GM18517 (cell line): ENCODE data around the gene TNP2.

Source experiments
- ATAC-seq: cut with Tn5 transposase; IDR thresholded peaks from one replicate; pipeline ENCODE4 v1.9.1; 2021; ENCODE audit warnings: mild to moderate bottlenecking, moderate library complexity; ENCODE audit not compliant: unreplicated experiment

The TNP2 gene

GRCh38 chr16:11245222-11245737, 23.8 kb downstream of the TNP2 start:
- ATAC-seq: no peak

GRCh38 chr16:11242658-11243057, 26.5 kb downstream of the TNP2 start:
- ATAC-seq: no peak

- ATAC-seq: no peak
Measured at GRCh38 chr16:11241480-11242204, 27.5 kb downstream of the TNP2 start.

- ATAC-seq: no peak
Measured at GRCh38 chr16:11240636-11241473, 28.3 kb downstream of the TNP2 start.

- ATAC-seq: no peak
Measured at GRCh38 chr16:11239644-11240632, 29.2 kb downstream of the TNP2 start.

- no peak for ATAC-seq
Measured at GRCh38 chr16:11238272-11239202, 30.6 kb downstream of the TNP2 start.

GRCh38 chr16:11236461-11237254, 32.5 kb downstream of the TNP2 start:
- ATAC-seq: no peak

- ATAC-seq: no peak
Measured at GRCh38 chr16:11235703-11235991, 33.5 kb downstream of the TNP2 start.

GRCh38 chr16:11234884-11235702, 34.0 kb downstream of the TNP2 start:
- ATAC-seq: no peak

- no peak for ATAC-seq
Measured at GRCh38 chr16:11233727-11234376, 35.3 kb downstream of the TNP2 start.

GRCh38 chr16:11232852-11233726, 36.0 kb downstream of the TNP2 start:
- peak; percentile 59 for ATAC-seq

- ATAC-seq: no peak
Measured at GRCh38 chr16:11232302-11232851, 36.7 kb downstream of the TNP2 start.

GRCh38 chr16:11231367-11231970, 37.7 kb downstream of the TNP2 start:
- ATAC-seq: no peak

GRCh38 chr16:11229906-11230305, 39.2 kb downstream of the TNP2 start:
- ATAC-seq: no peak

- ATAC-seq: no peak
Measured at GRCh38 chr16:11229432-11229831, 39.7 kb downstream of the TNP2 start.
